Fibroblast of skin of right quadriceps (primary cell): Measurements from ENCODE around the gene STK33.

ENCODE experiments used
- DNase-seq: peaks from one replicate; pipeline ENCODE4 v3.0.0-alpha.2; 2013

STK33 gene

DNA sequence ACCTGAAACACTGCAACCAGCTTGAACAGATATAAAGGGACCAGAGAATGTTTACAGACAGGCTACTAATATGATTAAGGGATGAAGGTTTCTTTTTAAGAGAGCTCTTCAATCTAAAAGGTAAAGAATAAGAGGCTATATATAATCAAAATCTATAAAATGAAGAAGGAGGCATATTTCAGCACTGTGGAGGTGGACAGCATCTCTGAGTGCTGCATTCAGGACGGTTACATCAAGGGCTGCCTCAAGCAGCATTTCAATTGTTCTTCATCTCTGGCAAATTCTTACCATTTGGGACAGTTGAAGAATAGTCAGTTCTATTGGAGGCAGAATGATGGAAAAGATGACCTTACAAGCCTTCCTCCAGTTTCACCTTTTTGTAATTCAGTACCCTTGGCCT lies 190.7 kb downstream of the STK33 start:
- peak; percentile 9 for DNase-seq

DNA sequence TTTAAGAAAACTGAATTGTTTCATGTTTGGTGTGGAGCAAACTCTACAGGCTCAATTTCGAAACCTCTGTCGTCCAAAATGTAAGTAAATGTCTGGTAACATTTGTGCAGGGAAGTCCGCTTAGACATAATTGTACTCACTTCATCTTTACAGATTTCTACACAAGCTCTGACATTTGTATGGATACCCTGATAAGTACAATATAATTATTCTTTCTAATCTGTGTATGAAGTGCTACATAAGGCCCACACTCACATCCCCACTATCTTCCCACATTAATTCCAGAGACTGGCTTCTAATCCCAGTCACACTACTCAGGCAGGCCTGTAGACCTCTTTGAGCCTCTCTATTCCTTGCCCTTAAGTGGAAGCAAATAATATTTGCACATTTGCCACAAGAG lies 201.1 kb downstream of the STK33 start:
- no peak for DNase-seq

DNA sequence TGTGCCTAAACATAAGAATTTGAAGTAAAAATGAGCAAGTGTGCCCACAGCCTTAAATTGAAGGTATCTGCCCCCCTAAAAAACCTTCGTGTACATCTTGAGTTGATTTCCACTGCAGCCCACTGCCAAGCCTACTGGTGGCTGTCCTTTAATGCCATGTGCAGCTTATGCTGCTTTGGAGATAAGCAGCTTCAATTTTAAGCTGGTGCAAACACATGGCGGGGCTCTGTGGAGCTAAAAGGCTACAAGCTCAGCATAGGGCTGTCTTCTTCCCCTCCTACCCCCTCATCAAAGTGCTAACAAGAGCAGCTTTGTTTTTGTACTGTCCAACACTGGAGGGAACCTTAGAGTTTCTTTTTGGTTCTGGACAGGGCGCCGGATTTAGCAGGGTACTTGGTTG lies 201.9 kb downstream of the STK33 start:
- DNase-seq, result no peak

DNA sequence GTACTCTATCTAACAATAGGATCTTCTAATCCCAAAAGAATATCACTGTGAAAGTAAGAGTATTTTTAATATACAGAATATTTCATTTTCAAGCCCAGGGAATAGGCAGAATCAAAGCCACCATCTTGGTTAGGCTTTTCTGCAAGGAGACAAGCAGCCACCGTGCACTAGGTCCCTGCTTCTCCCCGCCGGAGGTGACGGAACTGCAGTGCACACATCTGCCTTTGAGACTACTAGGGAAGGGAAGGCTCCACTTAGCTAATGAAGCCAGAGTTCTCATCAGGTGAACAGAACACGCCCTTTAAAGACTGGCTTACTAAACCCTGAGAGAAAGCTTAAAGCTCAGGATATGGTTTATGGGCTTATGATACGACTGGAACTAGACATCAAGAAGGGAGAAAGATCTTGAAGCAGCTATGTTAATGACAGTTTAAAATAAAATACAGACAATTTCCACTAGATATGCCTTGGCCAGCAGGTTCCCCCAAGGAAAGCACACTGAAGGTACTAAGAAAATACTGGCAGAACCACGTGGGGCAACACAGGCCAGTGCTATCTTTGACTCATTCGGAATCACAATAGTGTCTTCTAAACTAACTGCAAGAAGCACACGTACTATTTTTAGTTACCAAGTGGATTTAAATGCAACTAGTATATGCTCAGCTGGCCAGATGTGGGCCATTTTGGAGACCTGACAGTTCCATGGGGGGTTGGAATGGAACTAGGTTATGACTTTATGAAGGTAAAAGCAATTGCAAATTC lies 203.0 kb downstream of the STK33 start:
- DNase-seq, result no peak

DNA sequence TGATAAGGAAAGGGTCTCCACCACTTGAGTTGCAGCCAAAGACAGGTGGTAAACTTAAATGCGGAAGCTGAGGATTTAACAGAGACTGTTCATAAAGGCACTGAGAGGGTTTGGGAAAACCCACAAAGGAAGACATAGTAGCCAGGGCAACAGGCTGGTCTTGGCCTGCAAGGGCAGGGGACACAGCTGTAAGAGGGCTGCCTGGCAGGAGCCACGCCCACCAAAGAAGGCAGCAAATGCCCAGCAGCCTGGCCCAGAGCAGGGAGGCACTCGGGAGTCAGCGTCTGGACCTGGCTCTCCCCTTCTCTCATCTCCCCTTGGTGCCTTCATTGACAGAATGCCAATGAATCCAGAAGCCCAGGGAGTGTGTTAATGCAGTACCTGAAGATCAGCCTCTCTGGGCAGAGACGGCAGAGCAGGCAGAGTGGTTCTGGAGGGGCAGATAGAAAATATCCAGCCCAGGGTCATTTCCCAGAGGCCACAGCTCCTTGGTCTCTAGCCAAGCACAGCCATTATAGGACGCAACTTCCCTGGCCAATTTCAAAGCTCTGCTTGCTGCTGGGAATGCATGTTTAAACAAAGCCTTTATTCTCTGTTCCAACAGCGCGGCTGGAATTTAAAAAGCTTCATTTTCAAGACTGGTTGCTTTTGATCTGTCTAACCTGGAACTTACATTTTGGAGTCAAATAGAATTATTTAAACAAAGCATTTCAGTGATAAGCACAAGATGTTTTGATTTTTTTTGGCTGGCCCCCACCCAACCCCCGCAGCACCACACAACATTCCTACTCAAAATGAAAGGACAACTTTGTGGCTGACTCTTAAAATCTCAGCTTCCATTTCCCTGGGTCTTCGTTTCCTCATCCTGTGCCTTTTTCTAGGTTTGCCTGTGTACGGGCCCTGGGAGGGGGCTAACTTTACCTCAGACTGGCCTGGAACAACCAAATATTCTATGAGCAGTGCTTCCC lies 204.7 kb downstream of the STK33 start:
- no peak for DNase-seq

DNA sequence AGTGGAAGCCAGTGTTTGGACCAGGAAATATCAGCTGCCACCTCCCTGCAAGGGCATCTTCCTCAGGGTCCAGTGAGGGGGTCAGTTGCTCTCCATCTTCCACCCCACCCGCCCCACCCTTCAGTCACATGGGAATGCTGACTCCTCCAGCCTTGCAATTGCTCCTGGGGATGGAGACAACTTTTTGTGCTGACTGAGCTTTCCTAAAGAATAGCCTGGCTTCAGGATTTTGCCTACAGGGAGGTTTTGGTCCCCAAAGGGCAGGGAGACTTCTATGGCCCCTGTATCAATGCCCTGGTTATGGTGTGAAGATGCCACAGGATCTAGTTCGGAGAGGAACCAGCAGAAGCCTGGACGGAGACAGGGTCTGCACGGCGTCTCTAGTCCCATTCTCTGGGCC lies 206.3 kb downstream of the STK33 start:
- DNase-seq, result no peak

DNA sequence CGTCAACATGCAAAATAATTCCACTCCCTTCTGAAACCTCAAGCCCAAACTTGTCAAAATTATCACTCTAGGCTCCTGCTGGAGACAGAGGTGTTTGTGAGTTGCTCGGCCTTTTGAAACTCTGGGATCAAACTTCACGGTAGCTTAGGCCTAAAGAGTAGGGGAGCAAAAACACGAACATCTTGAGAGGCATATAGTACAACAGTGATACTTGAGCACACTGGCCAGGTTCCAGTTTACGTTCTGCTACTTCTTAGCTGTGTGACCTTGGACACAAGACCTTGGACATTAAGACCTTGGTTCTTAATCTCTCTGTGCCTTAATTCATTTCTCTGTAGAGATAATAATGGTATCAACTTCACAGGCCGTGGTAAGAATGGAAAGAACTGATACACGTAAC lies 206.9 kb downstream of the STK33 start:
- DNase-seq, result no peak

DNA sequence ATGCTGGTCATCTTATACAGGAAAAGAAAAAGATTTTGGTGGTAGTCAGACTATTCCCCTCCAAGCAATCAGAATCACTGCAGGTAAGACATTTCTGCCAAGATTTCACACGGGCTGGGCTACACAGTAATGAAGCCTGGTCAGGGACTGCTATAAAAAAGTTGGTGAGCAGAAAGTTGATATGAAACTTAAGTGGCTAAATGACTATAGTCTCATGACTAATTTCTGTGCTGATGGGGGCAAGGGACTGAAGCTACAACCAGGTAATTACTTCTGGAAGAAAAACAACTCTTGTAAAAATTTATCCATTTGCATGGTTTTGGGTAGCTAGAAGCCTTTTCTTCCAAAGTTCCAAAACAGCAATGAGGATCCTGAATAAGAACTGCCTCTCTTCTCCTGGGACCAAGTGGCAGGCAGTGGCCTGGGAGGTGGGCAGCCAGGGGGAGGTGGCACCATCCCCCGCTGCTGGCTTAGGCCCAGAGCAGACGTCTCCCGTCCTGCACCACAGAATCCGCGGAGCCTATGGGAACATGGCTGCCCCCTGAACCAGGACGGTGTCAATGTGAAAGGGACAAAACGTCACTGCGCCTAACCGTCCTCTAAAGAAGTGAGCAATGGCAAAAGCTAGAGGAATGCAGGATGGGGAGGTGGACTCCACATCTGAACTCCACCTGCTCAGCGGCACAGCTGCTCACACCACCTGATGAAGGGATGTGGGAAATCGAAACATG lies 207.7 kb downstream of the STK33 start:
- no peak for DNase-seq

DNA sequence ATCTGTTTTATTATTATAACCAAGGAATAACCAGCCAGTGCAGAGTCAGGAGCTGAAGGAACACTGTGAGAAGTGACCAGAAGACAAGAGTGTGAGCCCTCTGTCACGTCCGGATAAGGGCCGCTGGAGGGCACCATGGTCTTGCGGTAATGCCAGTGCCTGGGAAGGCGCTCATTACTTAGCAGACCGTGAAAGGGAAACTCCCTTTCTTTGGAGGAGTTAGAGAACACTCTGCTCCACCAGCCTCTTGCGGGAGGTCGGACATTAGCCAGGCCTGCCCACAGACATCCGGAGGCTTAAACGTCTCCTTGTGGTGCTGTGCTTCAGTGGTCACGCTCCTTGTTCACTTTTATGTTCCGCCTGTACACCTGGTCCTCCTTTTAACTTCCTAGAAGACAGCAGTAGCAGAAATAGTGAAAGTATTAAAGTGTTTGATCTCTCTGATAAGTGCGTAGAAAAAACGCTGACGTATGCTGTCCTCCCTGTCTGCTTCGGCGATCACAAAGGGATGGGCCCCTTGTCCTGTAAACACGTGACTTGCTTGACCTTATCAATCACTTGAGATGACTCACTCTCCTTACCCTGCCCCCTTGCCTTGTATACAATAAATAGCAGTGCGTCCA lies 209.7 kb downstream of the STK33 start:
- no peak for DNase-seq

DNA sequence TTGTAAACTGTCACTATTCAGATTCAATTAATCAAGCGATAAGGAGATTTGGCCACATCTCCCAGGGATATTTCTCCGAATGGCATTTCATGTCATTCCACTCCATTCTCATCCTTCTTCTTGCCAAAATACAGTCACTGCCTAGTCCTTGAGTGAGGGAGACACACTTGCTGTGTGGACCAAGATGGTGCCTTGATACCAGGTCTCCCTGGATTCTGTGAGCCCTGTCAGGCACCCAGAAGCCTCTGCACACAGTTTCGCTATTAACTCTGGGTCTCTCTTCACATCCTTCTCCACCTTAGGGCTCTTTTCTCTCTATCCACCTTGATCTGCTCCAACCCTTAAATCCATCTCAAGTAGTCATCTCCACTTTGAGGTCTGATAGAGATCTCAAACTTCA lies 210.4 kb downstream of the STK33 start:
- no peak for DNase-seq

DNA sequence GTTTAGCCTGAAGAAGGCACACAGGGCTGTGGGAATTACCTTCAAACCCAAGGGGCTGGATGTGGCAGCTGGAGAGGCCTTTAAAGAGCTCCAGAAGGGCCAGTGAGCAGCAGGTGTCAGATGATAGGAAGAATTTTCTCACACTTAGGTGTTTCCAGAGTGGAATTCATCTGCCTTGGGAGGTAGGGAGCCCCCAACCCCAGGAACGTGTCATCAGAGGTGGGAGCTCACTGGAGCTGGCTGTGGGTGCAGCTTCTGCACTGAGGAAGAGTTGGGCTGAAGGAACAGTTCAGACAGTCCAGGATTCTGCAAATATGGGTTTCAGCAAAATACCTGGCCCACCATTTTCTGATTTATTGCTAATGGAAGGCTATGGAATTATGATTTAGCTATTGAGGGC lies 210.8 kb downstream of the STK33 start:
- DNase-seq, result no peak

DNA sequence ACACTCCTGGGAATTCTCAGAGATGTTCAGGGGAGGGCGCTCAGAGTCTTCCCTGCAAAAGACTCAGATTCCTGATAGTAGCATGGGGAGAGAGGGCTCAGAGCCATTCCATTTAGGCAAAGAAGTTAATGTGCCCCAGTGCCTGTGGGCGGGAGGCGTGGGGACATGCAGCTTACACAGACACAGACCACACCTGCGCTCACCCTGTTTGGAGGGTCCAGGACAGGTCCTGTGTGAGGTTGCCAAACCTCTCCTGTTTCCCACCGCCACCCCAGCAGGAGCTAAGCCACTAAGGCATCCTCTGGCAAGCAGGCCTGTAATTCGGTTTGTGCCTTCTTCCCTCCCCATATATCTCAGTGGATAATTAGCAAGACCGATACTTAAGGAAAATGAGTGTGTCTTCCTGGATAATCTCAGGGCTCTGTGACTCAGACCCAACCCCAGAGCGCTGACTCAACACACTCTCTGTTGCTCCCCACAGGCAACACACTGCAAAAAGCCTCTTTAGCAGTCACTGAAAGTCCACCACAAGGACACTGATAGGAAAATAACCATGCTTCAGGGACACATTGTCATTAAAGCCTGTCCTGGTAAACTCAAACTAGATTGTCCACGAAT lies 211.5 kb downstream of the STK33 start:
- DNase-seq, result peak; percentile 67

DNA sequence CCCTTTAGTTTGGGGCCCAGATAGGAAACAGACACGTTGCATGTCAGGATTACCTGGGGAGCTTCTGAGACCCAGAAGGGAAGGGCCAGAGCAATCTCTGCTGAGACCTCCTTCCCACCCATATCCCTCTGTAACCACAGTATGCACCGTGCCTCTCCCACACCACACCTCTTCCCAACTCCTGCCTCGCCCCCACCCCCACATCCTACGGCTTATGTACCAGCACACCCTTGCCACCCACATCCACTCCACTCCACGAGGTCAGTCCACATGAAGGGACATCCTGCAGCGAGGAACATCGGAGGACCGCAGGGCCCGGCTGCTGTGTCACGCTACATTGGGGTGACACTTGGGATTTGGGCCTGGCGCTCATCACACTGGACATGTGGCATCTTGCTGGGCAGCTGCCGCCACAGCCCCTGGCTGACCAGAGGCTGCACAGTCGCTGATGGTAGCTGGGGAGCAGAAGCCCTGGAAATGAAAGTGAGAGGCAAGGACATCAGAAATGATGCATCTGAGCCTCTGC lies 212.1 kb downstream of the STK33 start:
- DNase-seq, result no peak

DNA sequence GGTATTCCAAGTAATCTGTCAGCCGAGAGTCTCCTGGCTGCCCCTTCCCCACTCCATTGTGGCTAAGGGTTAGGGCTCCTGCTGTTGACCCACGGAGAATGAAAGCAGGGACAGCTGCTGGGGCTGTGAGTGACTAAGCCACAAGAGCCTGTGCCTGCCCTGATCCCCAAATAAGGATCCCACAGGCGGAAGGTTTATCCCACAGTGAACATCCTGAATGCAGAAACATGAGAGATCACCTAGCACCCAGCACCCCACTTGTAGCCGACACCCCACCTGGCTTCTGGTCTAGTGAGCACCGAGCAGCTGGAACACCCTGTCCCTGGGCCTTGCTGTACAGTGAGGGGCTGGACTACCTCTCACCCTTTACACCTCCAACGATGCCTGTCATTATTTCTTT lies 212.7 kb downstream of the STK33 start:
- DNase-seq, result no peak

DNA sequence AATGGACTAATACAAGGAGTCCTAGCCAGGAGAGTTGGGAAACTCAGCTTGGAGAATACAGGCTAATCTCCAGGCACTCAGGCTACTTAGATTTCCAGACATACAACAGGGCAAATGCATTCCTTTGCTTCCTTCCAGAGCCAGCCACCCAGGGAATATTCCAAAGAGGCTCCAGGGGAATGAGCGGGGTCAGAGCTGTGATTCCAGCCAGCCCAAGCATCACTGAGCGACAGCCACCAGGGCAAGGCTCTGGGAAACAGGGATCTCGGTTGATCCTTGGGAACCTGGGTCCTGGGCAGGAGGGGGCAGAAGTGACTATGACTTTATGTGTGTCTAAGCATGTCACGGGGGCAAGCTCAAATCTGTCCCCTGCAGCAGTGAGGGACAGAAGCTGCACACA lies 218.1 kb downstream of the STK33 start:
- no peak for DNase-seq

DNA sequence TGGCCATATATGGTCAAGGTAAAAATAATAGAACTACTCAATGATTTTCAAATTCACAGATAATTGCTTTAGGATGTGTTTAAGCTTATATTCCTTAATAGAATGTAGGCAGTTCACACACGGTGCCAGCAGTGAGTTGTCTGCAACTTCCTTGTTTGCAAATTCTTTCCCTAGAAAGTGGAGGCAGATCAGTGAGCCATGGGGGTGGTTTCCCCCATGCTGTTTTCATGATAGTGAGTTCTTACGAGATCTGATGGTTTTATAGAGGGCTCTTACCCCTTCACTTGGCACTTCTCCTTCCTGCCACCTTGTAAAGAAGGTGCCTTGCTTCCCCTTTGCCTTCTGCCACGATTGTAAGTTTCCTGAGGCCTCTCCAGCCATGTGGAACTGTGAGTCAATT lies 218.6 kb downstream of the STK33 start:
- peak; percentile 23 for DNase-seq

DNA sequence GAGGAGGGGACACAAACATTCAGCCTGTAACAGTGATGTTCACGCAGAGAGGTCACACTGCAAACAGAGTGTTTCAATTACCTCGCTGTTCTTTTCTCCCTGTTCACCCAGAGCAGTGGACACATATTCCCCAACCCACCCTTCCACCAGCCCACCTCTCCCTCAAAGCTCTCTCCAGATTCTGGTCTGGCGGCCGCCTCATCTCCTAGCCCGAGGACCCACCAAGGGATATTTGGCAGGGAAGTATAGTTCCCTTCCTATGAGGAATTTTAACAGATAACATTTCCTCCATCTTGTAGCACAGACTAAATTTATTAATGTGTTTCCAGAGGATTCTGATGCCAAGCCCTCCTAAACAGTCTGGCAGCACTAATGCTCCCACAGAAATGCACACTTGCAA lies 219.3 kb downstream of the STK33 start:
- no peak for DNase-seq

DNA sequence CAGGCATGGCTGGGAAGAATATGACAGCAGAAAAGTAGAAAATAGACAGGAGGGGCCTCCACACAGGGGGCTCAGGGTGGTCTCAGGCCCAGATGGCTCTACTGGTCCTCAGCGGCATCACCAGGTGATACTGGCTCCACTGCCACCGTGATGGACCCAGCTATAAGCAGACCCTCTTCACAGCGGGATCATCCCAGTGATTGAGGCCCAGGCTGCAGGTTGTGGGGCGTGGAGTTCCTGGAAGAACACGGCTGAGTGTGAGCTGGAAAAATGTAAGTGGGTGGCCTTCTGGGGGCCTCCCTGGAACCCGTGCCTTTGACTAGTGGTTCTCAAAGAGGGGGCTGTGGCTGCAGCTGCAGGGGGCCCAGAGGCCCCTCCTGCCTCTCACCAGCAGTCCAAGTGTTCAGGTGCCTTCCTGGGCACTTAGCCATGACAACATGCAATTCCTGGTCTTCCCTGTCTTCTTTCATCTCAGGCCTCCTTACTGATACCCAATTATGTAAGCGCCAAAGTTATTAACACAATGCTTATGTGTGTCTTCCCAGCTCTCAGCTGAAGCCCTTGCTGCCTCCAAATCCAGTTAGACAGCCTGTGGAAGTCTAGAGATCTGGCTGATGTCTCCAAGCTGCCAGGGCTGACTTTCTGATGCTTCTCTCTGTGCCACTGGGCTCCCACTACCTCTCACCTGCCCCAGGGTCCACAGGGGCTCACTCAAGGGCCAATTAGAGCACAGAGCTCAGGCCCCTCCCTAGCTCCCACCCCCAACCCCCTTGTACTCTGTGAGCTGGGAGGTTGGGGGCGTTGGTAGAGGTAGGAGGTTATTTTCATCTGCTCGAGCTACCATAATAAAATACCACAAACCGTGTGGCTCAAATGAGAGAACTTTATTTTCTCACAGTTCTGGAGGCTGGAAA lies 220.3 kb downstream of the STK33 start:
- no peak for DNase-seq

DNA sequence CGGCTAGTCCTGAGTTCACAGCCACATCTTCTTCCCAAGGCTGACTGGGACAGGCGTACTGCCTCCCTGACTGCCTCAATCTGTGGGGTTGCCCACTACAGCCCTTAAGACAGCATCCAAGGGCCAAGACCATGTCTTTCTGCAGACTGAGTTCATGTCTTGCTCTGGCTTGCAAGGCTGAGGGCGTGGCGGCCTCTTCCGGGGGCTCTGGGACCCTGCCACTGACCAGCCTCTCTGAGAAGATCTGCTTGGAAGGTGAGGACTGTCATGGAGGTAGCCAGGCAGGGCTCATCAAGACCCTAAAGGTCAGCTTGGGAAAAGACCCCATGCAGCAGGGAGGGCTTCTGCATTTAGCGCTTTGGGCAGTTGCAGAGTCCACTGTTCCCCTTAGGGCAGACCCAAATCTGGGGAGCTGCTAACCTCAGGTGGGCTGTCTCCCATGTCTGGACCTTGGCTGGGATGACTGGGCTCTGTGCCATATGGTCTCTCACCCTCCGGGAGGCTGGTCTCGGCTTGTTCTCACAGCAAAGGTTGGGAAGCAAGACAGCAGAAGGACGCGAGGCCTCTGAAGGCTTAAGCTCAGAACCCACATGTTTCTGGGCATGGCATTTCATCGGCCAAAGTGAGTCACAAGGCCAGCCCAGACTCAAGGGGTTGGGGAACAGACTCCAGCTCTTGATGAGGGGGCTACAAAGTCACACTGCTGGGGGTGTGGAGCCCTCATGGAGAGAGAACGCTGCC lies 221.2 kb downstream of the STK33 start:
- DNase-seq, result no peak

DNA sequence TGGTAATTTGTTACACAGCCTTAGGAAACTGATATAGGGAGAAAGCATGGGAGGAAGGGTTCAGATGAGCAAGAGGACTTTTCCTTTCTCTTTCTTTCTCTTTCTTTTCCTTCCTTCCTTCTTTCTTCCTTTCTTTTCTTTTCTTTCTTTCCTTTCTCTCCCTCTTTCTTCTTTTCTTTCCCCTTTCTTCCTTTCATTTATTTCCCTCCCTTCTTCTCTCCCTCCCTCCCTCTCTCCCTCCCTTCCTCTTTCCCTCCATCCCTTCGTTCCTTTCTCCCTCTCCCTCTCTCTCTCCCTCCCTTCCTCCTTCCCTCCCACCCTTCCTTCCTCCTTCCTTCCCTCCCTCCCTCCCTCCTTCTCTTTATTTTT lies 222.5 kb downstream of the STK33 start:
- DNase-seq, result no peak
